ENCODE measurements around the gene CD86. TPM values are rescaled to one million over a fixed set of nuclear protein-coding genes. Genes with fewer than 3 reads are reported as not detected.

Gene CD86
- polyA plus RNA-seq, 3 donors: 75.7 to 321 (median 273) TPM

- H3K9me3 Mint-ChIP-seq: peaks cover 22 to 43% (median 27%) of the 10 kb centered on the region in 7 donors
- TF ChIP-seq, protein P1, sequence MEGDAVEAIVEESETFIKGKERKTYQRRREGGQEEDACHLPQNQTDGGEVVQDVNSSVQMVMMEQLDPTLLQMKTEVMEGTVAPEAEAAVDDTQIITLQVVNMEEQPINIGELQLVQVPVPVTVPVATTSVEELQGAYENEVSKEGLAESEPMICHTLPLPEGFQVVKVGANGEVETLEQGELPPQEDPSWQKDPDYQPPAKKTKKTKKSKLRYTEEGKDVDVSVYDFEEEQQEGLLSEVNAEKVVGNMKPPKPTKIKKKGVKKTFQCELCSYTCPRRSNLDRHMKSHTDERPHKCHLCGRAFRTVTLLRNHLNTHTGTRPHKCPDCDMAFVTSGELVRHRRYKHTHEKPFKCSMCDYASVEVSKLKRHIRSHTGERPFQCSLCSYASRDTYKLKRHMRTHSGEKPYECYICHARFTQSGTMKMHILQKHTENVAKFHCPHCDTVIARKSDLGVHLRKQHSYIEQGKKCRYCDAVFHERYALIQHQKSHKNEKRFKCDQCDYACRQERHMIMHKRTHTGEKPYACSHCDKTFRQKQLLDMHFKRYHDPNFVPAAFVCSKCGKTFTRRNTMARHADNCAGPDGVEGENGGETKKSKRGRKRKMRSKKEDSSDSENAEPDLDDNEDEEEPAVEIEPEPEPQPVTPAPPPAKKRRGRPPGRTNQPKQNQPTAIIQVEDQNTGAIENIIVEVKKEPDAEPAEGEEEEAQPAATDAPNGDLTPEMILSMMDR (IDR thresholded peaks at IDR 0.05): no peak
- no peaks in the 10 kb centered on the region for H3K4me1 Mint-ChIP-seq
- no peaks in the 10 kb centered on the region for H3K79me2 ChIP-seq (ENCODE audit: insufficient read depth, low read length)
- H3K27me3 Mint-ChIP-seq (ENCODE audit: low read depth in 3 of 3): peaks cover 0 to 2% (median 1%) of the 10 kb centered on the region in 3 donors
- no peak overlapping the region for H3K27ac Mint-ChIP-seq
- H4K20me1 ChIP-seq (ENCODE audit: insufficient read depth, low read length): no peaks in the 10 kb centered on the region
- no peak overlapping the region for H3K27ac ChIP-seq (ENCODE audit: low read depth in 1 of 2, low read length in 2 of 2)
- no peak for DNase-seq
- no peaks in the 10 kb centered on the region for H3K4me1 ChIP-seq (ENCODE audit: control insufficient read depth in 1 of 2, insufficient read depth in 2 of 2, low read length in 2 of 2)
- H3K36me3 ChIP-seq (replicated peaks in 1 of 2; ENCODE audit: control insufficient read depth in 1 of 2, insufficient read depth in 2 of 2, low read length in 2 of 2): no peaks in the 10 kb centered on the region
- no peak overlapping the region for H3K4me3 ChIP-seq (replicated peaks in 1 of 3; ENCODE audit: low read depth in 2 of 3, low read length in 3 of 3)
- H3K9ac ChIP-seq (ENCODE audit: insufficient read depth, low read length, poor library complexity, severe bottlenecking): no peak overlapping the region
- H3K9me3 ChIP-seq (replicated peaks in 1 of 2; ENCODE audit: control insufficient read depth in 1 of 2, insufficient read depth in 1 of 2, low read length in 2 of 2): peaks cover 21 to 24% of the 10 kb centered on the region in 2 donors
- H3K4me3 Mint-ChIP-seq: no peak overlapping the region
- H3K27me3 ChIP-seq (ENCODE audit: control insufficient read depth in 2 of 2, insufficient read depth in 2 of 2, low read length in 2 of 2): no peaks in the 10 kb centered on the region
- 100% methylated on average over 1 of the region's 3 CpGs for WGBS (ENCODE audit: insufficient coverage)
- no peaks in the 10 kb centered on the region for H3K36me3 Mint-ChIP-seq
- no peak overlapping the region for H3K4me2 ChIP-seq (replicated peaks; ENCODE audit: extremely low read depth, low read length, poor library complexity, severe bottlenecking)
- H2AFZ ChIP-seq (ENCODE audit: insufficient read depth, low read depth, low read length, poor library complexity, severe bottlenecking): no peak overlapping the region
- intact Hi-C loops (cut with micrococcal nuclease): no loop called here
Observed at GRCh38 chr3:122169911-122170310, 114.7 kb downstream of the CD86 start.

Small RNAs within 50 kb of the gene (small RNA-seq; reads per million reads assigned to genes)
- not detected for gene RF00019 (ENCODE audit: insufficient read length, low read depth)

Other genes starting within 250 kb of the CD86 start
- 10 to 100 TPM in 1 of 3 donors, 1 to 10 TPM in 2; 6.0 to 27.7 (median 7.5) TPM for gene IQCB1, start 220.3 kb upstream of the CD86 start, polyA plus RNA-seq
- 10 to 100 TPM; 31.5 to 91.6 (median 75.7) TPM for gene EAF2, start 220.2 kb upstream of the CD86 start, polyA plus RNA-seq
- 1 to 10 TPM in 1 of 3 donors, under 1 TPM in 2; 0.37 to 5.4 (median 0.62) TPM for gene SLC15A2, start 161.0 kb upstream of the CD86 start, polyA plus RNA-seq
- under 1 TPM; 0.12 to 0.28 (median 0.20) TPM for gene ILDR1, start 33.1 kb upstream of the CD86 start, polyA plus RNA-seq
- under 1 TPM in 1 of 3 donors, not detected in 2; 0.01 TPM for gene CASR, start 128.3 kb downstream of the CD86 start, polyA plus RNA-seq

All from CD14-positive monocyte (primary cell).